Stimulated activated CD4-positive, alpha-beta T cell treated with anti-CD3 and anti-CD28 coated beads, Interleukin-1b, Interleukin-23, amount 100 ng/mL, for 48 hours (primary cell): Measurements from ENCODE around the gene LRRC4C.
"Not testable (repeated sequence)": the region's sequence is repeated elsewhere in the genome, so short reads cannot be mapped to it uniquely, and the experiment has no call there.

Source experiments
- DNase-seq: peaks from one replicate; pipeline ENCODE4 v3.0.0-alpha.2; 2020

Gene LRRC4C

GRCh38 chr11:41110527-41110926, 348.9 kb downstream of the LRRC4C start:
- DNase-seq: no peak

DNA sequence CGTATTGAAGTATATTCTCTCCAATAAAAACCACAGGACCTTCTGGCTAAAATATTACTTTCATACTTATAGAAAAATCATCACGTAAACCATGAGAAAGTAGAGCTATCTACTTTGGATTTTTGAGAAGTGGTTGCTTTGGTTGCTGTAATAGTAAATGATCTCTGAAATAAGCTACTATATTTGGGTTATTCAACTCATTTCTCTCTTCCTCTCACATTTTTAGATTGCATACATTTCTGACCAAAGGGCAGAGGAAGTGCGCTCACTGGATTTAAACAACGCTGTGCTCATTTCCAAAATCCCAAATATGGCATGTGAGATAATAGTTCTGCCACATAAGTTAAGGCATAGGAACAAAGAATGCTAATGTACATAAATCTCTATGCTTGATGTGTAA, 357.0 kb downstream of the LRRC4C start:
- DNase-seq: no peak

GRCh38 chr11:41099654-41100053, 359.8 kb downstream of the LRRC4C start:
- DNase-seq: no peak

DNA sequence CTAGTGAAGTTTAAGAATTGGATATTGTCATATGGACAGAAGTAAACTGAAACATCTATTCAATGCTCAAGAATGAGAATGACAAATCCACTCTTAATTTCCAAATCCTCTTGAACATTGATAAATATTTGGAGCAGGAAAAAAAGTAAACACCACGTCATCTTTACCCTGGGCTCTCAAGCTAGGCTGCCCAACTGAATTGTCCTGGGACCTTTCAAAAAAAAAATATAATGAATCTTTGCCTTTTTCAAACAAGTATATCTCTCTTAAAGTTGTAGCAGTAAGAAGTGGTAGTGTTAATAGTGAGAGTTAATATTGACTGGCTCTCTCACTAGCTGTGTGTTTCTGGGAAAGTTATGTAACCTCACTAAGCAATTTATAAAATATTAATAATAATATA, 374.3 kb downstream of the LRRC4C start:
- DNase-seq: no peak

DNA sequence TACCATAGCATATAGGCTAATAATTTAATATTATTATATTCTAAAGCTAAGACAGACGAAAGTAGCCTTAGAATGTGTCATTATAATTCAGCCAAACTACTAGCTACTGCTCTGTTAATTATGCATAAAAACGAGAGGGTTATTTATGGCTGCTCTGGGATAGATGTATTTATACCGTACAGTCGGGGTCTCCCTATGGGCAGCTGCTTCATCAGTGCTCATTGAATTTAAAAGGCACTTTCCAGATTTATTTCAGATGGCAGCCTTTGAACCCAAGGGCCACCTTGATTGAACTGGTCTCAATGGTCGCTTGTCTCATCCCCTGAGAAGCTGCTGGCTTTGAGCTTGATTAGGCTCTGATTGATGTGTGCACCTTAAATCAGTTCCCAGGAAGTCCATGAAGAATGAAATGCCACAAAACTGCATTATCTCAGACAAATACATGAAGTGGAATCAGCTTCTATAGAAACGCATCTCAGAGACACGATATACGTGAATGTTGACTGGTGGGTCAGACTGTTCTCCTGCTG, 377.6 kb downstream of the LRRC4C start:
- no peak for DNase-seq

DNA sequence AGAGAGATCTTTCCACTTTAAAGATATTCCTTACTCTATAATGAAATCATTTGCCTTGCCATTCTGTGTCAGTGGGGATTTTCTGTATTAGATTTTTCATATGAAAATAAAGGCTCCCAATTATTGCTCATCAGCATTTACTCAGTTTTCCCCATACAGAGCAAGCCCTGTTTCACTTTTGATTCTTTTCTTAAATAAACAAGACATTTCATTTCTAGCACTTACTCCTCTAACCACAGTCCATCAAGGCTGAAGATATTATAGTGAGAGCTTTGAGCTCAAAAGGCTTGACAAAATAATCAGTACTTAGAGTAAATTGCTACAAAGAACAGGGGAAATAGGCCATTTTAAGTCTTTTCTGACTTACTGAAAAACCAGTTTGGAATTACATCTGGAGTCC, 385.1 kb downstream of the LRRC4C start:
- DNase-seq: no peak

DNA sequence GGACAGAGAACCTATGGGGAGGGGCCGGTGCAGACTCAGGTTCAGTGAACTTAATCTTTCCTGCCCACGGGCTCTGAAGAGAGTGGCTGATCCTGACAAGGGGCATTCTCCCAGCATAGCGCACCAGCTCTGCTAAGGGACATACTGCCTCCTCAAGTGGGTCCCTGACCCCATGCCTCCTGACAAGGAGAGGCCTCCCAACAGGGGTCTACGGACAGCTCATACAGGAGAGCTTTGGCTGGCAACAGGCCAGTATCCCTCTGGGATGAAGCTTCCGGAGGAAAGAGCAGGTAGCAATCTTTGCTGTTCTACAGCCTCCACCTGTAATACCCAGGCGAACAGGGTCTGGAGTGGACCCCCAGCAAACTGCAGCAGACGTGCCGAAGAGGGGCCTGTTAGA, 394.0 kb downstream of the LRRC4C start:
- no peak for DNase-seq

- DNase-seq: no peak
These were observed 401.3 kb downstream of the LRRC4C start for GRCh38 chr11:41058138-41058537.

DNA sequence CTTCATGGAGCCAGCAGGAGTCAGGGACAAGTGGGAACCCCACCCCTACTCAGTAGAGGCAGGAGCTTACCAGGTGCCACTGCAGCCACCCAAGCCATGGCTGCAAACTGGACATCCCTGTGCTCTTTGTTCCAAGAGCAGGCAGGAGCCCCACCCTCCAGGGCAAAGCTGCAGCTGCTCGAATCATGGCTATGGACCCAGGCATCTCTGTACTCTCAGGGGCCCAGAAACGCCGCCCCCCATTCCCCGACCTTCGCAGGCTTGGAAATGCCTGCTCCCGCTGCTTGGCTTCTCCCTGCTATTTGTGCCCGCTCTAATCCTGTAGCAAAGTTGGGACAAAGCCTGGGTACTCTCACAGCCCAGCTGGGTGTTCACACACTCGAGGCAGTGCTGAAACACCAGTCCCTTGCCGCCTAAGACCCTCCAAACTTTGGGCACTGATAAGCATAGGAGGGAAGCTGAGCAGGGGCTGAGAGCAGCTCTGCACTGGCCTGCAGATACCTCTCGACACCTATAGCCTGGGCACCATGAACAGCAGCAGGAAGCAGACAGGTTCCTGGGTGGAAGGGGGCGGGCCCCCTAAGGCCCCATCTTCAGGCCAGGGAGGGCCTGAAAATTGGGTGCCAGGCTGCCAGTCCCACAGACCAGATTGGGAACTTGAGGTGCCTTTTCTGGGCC, 402.4 kb downstream of the LRRC4C start:
- DNase-seq: no peak

DNA sequence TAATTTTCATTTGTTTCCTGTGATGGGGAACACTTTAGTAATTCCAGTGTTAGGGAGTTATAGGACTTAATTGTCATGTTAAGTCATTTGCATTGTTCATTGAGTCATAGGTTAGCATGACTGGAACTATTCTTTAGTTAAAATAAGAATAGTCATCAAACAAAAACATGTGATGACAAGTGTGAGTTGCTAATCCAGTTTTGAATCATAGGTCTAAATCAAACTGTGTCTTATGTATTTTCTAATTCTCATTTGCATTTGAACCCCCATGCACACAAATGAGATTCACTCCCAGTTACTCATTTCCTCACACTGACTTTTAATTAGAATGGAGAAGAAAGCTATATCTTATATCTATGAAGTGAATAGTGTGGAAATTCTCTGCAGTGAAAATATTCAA, 405.6 kb downstream of the LRRC4C start:
- DNase-seq: no peak

GRCh38 chr11:41051919-41052635, 407.4 kb downstream of the LRRC4C start:
- DNase-seq: no peak

- DNase-seq: no peak
These were observed 408.7 kb downstream of the LRRC4C start for GRCh38 chr11:41050791-41051190.

DNA sequence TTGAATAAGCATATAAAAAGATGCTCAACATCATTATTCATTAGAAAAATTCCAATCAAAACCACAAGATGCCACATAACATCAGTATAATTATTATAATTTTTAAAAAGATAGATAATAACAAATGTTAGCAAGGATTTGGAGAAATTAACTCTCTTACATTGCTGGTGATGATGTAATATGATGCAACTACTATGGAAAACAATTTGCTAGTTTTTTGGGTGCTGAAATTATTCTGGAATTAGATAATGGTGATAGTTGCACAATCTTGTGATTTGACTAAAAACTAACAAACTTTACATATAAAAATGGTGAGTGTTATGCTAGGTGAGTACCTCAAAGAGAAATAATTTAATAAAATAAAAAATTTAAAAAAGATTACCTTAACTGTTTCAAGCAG, 412.2 kb downstream of the LRRC4C start:
- DNase-seq: no peak

GRCh38 chr11:41045266-41045665, 414.2 kb downstream of the LRRC4C start:
- DNase-seq: no peak

- DNase-seq: no peak
These were observed 414.7 kb downstream of the LRRC4C start for GRCh38 chr11:41044747-41045146.

GRCh38 chr11:41042688-41043087, 416.8 kb downstream of the LRRC4C start:
- no peak for DNase-seq

DNA sequence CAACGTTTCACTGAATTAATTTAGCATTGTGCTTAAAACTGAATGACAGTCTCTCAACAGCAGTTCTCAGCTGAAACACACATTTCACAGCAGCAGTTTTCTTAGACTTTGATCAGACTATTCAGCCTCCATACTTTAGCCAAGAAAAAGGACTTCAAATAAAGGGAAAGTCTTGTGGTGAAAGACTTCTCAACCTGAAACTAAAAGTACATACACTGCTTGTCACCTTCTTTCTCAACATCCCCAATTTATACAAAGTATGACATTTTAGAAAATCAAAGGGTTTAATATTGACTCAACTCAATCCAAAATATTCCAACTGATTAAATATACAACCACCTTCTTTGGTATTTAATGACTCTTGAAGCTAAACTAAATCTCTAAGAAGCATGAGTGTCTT, 419.0 kb downstream of the LRRC4C start:
- no peak for DNase-seq

DNA sequence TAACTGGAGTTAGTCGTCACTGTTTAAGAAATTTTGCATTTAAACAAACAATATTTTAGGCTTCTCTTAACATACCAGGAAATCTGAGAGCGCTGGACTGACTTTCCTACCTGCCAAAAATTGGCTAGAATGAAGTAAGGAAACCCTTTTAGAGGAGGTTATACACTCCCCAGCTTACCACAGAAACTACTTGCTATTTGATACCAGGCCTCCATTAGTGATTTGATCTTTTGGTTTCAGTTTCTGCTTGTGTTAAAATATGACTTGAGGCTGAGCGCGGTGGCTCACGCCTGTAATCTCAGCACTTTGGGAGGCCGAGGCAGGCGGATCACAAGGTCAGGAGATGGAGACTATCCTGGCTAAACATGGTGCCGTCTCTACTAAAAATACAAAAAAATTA, 419.9 kb downstream of the LRRC4C start:
- no peak for DNase-seq

GRCh38 chr11:41031551-41032060, 427.8 kb downstream of the LRRC4C start:
- no peak for DNase-seq

DNA sequence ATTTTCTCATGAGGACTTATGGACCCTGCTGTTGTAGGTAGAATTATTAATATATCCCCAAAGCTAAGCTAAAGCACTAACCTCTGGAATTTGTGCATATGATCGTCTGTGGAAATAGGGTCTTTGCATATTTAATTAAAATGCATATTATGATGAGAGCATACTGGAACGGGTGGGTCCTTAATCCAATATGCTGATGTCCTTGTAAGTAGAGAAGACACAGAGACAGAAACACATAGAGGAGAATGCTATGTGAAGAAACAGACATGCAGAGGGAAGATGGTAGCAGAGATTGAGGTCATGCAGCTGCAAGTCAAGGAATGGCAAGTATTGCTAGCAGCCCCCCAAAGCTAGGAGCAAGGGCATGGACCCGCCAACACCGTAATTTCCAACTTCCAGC, 439.2 kb downstream of the LRRC4C start:
- DNase-seq: no peak

DNA sequence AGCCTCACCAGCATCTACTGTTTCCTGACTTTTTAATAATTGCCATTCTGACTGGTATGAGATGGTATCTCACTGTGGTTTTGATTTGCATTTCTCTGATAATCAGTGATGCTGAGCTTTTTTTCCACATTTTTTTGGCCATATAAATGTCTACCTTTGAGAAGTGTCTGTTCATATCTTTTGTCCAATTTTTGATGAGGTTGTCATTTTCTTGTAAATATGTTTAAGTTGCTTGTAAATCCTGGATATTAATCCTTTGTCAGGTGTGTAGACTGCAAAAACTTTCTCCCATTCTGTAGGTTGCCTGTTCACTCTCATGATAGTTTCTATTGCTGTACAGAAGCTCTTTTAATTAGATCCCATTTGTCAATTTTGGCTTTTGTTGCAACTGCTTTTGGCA, 439.8 kb downstream of the LRRC4C start:
- not testable (repeated sequence) for DNase-seq

GRCh38 chr11:41018224-41018623, 441.2 kb downstream of the LRRC4C start:
- no peak for DNase-seq

GRCh38 chr11:41010361-41011050, 448.9 kb downstream of the LRRC4C start:
- DNase-seq: no peak

DNA sequence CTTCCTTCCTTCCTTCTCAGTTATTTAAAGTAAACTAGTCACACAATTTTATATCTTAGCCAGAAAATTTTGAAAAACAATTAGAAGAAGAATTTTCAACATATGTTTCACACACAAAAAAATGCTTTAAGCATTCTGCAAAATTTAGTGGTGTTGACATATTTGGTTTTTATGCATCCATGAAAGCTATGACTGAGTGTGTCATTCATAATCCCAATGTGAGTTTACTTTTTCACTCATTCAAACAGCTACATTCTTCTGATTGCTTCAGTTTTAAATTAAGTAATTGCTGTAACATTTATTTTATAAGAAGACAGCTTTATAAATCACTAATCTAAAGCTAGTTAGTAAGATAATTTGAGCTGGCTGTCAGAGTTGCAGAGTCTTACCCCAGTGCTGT, 453.5 kb downstream of the LRRC4C start:
- no peak for DNase-seq
